Neural progenitor cell (in vitro differentiated cells): Measurements from ENCODE around the gene CD300LD.

Experiments
- CTCF ChIP-seq: fragments of 200-600 bp; sonication (generic); IDR thresholded peaks from 2 replicates; pipeline ENCODE4 v1.5.1; 2017; ENCODE audit warnings: antibody characterized with exemption, mild to moderate bottlenecking
- EZH2phosphoT487 ChIP-seq: fragments of 200-600 bp; sonication (generic); IDR thresholded peaks from 2 replicates; pipeline ENCODE4 v1.6.1; 2017; ENCODE audit warnings: antibody characterized with exemption

- TF ChIP-seq EZH2phosphoT487: no peak
- no peak for TF ChIP-seq CTCF
Measured at GRCh38 chr17:74637265-74637664, 45.2 kb upstream of the CD300LD start.
